GM12875 (cell line): Measurements from ENCODE around the gene PLCL2.

Experiments
- H3K4me3 ChIP-seq: one replicate; pipeline ENCODE4 v1.5.1; 2011; ENCODE audit warnings: low read depth, low read length, control low read depth
- CTCF ChIP-seq: IDR thresholded peaks from 2 replicates; pipeline ENCODE4 v1.5.1; 2011; ENCODE audit warnings: low read depth, mild to moderate bottlenecking, control low read depth, inconsistent platforms, low read length, moderate library complexity, borderline replicate concordance; ENCODE audit not compliant: insufficient read depth

Gene PLCL2

GRCh38 chr3:17135696-17136095 is 250.9 kb downstream of the PLCL2 start:
- H3K4me3 ChIP-seq, result no peak overlapping the region
- TF ChIP-seq CTCF, result no peak

GRCh38 chr3:17136136-17136721 is 251.5 kb downstream of the PLCL2 start:
- no peak for TF ChIP-seq CTCF

GRCh38 chr3:17137321-17137826 is 252.6 kb downstream of the PLCL2 start:
- no peak overlapping the region for H3K4me3 ChIP-seq
- no peak for TF ChIP-seq CTCF

More at GRCh38 chr3:17136136-17136721, 251.5 kb downstream of the PLCL2 start:
- no peak overlapping the region for H3K4me3 ChIP-seq

- no peak overlapping the region for H3K4me3 ChIP-seq
- no peak for TF ChIP-seq CTCF
Observed at GRCh38 chr3:17138246-17139039, 253.7 kb downstream of the PLCL2 start.
